PC-3 (cell line): ENCODE measurements around the gene HBE1. TPM values are rescaled to one million over a fixed set of nuclear protein-coding genes. Genes with fewer than 3 reads are reported as not detected.
"Not testable (repeated sequence)": the region's sequence is repeated elsewhere in the genome, so short reads cannot be mapped to it uniquely, and the experiment has no call there.

Experiments
- ATAC-seq: fragments of 200-7000 bp; cut with Tn5 transposase; 2 replicates; pipeline ENCODE4 v1.9.1; 2020; ENCODE audit warnings: mild to moderate bottlenecking, moderate library complexity
- BruUV-seq: library from RNA; stranded (reverse); fragments of 400-500 nt; replicated peaks from 2 replicates; lab custom pipeline; 2021; lab: Mats Ljungman, UMichigan
- CTCF ChIA-PET: fragments of 300-600 bp; sonication (Branson Sonifier 250); formaldehyde crosslinking; loops from one replicate; lab custom pipeline; 2022; ENCODE audit warnings: antibody characterized with exemption; lab: Charles Lee
- POLR2A ChIA-PET: fragments of 300-600 bp; sonication (Branson Sonifier 250); formaldehyde crosslinking; loops from one replicate; lab custom pipeline; 2022; ENCODE audit warnings: antibody characterized with exemption; ENCODE audit not compliant: unreplicated experiment; lab: Charles Lee
- DNase-seq: peaks from one replicate; pipeline ENCODE4 v3.0.0-alpha.2; 2015
- H2AFZ ChIP-seq: fragments of 300-600 bp; sonication (generic); 2 replicates; pipeline ENCODE4 v1.6.0; 2016; ENCODE audit warnings: antibody characterized with exemption, low read length
- H3F3A ChIP-seq: fragments of 300-600 bp; sonication (generic); one replicate; pipeline ENCODE4 v1.6.0; 2017; ENCODE audit warnings: antibody characterized with exemption, low read length, control low read depth, mild to moderate bottlenecking; ENCODE audit not compliant: unreplicated experiment
- H3K27ac ChIP-seq: fragments of 300-600 bp; sonication (generic); 2 replicates; pipeline ENCODE4 v1.5.1; 2016; ENCODE audit warnings: mild to moderate bottlenecking, low read length
- H3K27me3 ChIP-seq: fragments of 300-600 bp; sonication (generic); 2 replicates; pipeline ENCODE4 v1.6.1; 2016; ENCODE audit warnings: low read length, mixed read lengths
- H3K36me3 ChIP-seq: fragments of 300-600 bp; sonication (generic); 2 replicates; pipeline ENCODE4 v1.6.1; 2016; ENCODE audit warnings: low read depth, mixed run types, low read length, mixed read lengths
- H3K4me1 ChIP-seq: fragments of 300-600 bp; sonication (generic); 2 replicates; pipeline ENCODE4 v1.5.1; 2016; ENCODE audit warnings: low read length; ENCODE audit not compliant: insufficient read depth
- H3K4me2 ChIP-seq: fragments of 300-600 bp; sonication (generic); 2 replicates; pipeline ENCODE4 v1.6.0; 2016; ENCODE audit warnings: low read length
- H3K4me3 ChIP-seq: fragments of 300-600 bp; sonication (generic); 2 replicates; pipeline ENCODE4 v1.5.1; 2016; ENCODE audit warnings: mild to moderate bottlenecking, low read length, mixed read lengths
- H3K79me2 ChIP-seq: fragments of 300-600 bp; sonication (generic); 2 replicates; pipeline ENCODE4 v1.6.1; 2017; ENCODE audit warnings: low read length, mixed read lengths
- H3K9ac ChIP-seq: fragments of 300-600 bp; sonication (generic); 2 replicates; pipeline ENCODE4 v1.6.0; 2016; ENCODE audit warnings: mild to moderate bottlenecking, low read length
- H3K9me2 ChIP-seq: fragments of 300-600 bp; sonication (generic); replicated peaks from 2 replicates; pipeline ENCODE4 v1.6.1; 2016; ENCODE audit warnings: mixed run types, low read length, mixed read lengths
- H3K9me3 ChIP-seq: fragments of 300-600 bp; sonication (generic); 2 replicates; pipeline ENCODE4 v1.6.1; 2016; ENCODE audit warnings: low read length, mixed read lengths
- H4K20me1 ChIP-seq: fragments of 300-600 bp; sonication (generic); 2 replicates; pipeline ENCODE4 v1.6.1; 2016; ENCODE audit warnings: low read length, mixed read lengths
- CTCF ChIP-seq: fragments of 300-600 bp; sonication (generic); conservative IDR thresholded peaks from 2 replicates; pipeline ENCODE4 v1.5.1; 2017; ENCODE audit warnings: antibody characterized with exemption, low read depth, mild to moderate bottlenecking, low read length
- EZH2 ChIP-seq: fragments of 300-600 bp; sonication (generic); IDR thresholded peaks from one replicate; pipeline ENCODE4 v1.6.1; 2017; ENCODE audit warnings: antibody characterized with exemption, mild to moderate bottlenecking, low read length; ENCODE audit not compliant: unreplicated experiment
- EZH2phosphoT487 ChIP-seq: fragments of 300-600 bp; sonication (generic); IDR thresholded peaks from 2 replicates; pipeline ENCODE4 v1.6.1; 2018; ENCODE audit warnings: mild to moderate bottlenecking, antibody characterized with exemption, low read length, borderline replicate concordance
- intact Hi-C: fragments of 100-400 bp; cut with micrococcal nuclease; formaldehyde crosslinking; loops from 2 replicates; pipeline ENCODE4 v1.9.0; 2023
- total RNA-seq: library from RNA; depleted of rRNA; stranded (reverse); fragments of >200 nt; gene quantifications from 2 replicates; pipeline ENCODE4 v1.2.3, GENCODE V29; 2014

The HBE1 gene
- total RNA-seq, 1 experiment from 2014 or later: 0.62 TPM

GRCh38 chr11:5251746-5252145, 18.0 kb downstream of the HBE1 start:
- no peak overlapping the region for H2AFZ ChIP-seq
- intact Hi-C loops: no loop called here
- no peaks in the 10 kb centered on the region for H3F3A ChIP-seq
- H3K9me2 ChIP-seq: no peaks in the 10 kb centered on the region
- ChIA-PET CTCF (no interaction called here), POLR2A (no interaction called here)
- DNase-seq (no peak), ATAC-seq (no peak)
- H4K20me1 ChIP-seq: no peaks in the 10 kb centered on the region
- TF ChIP-seq EZH2 (no peak), CTCF (no peak), EZH2phosphoT487 (no peak)
- H3K4me1 ChIP-seq: no peaks in the 10 kb centered on the region
- no peaks in the 10 kb centered on the region for H3K36me3 ChIP-seq
- no peak overlapping the region for H3K4me2 ChIP-seq
- no peaks in the 10 kb centered on the region for H3K79me2 ChIP-seq
- no peak overlapping the region for H3K4me3 ChIP-seq
- no peak overlapping the region for H3K27ac ChIP-seq
- H3K9me3 ChIP-seq: no peaks in the 10 kb centered on the region
- peaks cover 1% of the 10 kb centered on the region for H3K27me3 ChIP-seq
- H3K9ac ChIP-seq: no peak overlapping the region
- BruUV-seq: no TSS peak

- POLR2A ChIA-PET: no interaction called here
- Histone ChIP-seq H3K4me3 (no peak overlapping the region), H3K9me3 (no peaks in the 10 kb centered on the region), H3K27ac (no peak overlapping the region), H4K20me1 (no peaks in the 10 kb centered on the region), H3K4me2 (no peak overlapping the region), H3K4me1 (no peaks in the 10 kb centered on the region), H2AFZ (no peak overlapping the region), H3K79me2 (no peaks in the 10 kb centered on the region), H3K9me2 (no peaks in the 10 kb centered on the region), H3K36me3 (no peaks in the 10 kb centered on the region), H3K9ac (no peak overlapping the region), H3K27me3 (peaks cover 8% of the 10 kb centered on the region), H3F3A (no peaks in the 10 kb centered on the region)
- no TSS peak for BruUV-seq
- CTCF ChIA-PET: no interaction called here
- ATAC-seq: no peak
- no peak for DNase-seq
- TF ChIP-seq EZH2phosphoT487 (no peak), CTCF (no peak), EZH2 (no peak)
- intact Hi-C loops: no loop called here
These were observed 19.1 kb downstream of the HBE1 start for GRCh38 chr11:5250543-5251204.

GRCh38 chr11:5249807-5250396, 19.8 kb downstream of the HBE1 start, which contains the start of gene HBG1:
Gene HBG1 (minus strand): TSS chr11:5249857. CDS start chr11:5249804, 53 bp downstream.
- H3K4me3 ChIP-seq, H3K79me2 ChIP-seq, H4K20me1 ChIP-seq, BruUV-seq, H3K36me3 ChIP-seq, H2AFZ ChIP-seq, H3K9me2 ChIP-seq, H3K9me3 ChIP-seq, intact Hi-C loops, H3F3A ChIP-seq, POLR2A ChIA-PET, H3K9ac ChIP-seq, H3K4me1 ChIP-seq, H3K4me2 ChIP-seq, H3K27ac ChIP-seq, DNase-seq, ATAC-seq, CTCF ChIA-PET: not testable (repeated sequence)
- peaks cover 15% of the 10 kb centered on the region for H3K27me3 ChIP-seq

- H3K9me2 ChIP-seq, H3F3A ChIP-seq, H4K20me1 ChIP-seq, H3K36me3 ChIP-seq, H3K4me1 ChIP-seq, H3K9me3 ChIP-seq, BruUV-seq, POLR2A ChIA-PET, ATAC-seq, CTCF ChIA-PET, H3K9ac ChIP-seq, H3K79me2 ChIP-seq, DNase-seq, H3K27ac ChIP-seq, H3K4me3 ChIP-seq, intact Hi-C loops, H2AFZ ChIP-seq, H3K4me2 ChIP-seq: not testable (repeated sequence)
- peaks cover 21% of the 10 kb centered on the region for H3K27me3 ChIP-seq
These were observed 21.2 kb downstream of the HBE1 start for GRCh38 chr11:5248498-5248897.
